Measurements from ENCODE around the gene FAM184A.
A peak's percentile ranks its signal among the peaks of the same experiment; 100 is the strongest.

The FAM184A gene

DNA sequence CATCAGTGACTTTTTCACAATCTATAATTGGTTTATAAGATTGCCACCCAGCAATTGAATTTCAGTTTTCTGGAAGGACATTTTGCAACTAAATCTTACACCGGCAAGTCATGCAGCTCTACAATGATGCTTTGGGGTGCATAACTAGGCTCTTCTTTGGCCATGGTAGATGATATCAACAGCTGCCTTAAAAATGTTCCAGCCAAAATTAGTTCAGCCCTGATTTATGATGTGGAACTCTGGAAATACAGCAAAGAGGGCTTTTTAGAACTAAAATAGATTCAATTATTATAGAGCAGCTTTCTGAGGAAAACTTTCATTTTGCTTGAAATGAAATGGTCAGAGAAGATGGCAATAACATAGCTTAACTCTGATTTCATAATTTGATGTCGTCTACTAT, 125.1 kb downstream of the FAM184A start:
- DNase-seq = no peak

DNA sequence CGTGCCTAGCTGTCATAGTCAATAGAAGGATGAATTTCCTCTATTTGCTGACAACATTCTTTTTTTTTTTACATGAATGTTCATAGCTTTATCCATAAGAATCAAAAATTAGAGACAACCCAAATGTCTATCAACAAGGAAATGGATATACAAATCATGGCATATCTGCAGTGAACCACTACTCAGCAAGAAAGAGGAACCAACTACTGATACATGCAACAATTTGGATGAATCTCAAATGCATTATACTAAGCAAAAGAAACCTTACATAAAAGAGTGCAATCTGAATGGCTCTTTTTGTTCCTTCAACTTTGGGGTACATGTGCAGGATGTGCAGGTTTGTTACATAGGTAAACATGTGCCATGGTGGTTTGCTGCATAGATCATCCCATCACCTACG, 125.8 kb downstream of the FAM184A start:
- DNase-seq = no peak

DNA sequence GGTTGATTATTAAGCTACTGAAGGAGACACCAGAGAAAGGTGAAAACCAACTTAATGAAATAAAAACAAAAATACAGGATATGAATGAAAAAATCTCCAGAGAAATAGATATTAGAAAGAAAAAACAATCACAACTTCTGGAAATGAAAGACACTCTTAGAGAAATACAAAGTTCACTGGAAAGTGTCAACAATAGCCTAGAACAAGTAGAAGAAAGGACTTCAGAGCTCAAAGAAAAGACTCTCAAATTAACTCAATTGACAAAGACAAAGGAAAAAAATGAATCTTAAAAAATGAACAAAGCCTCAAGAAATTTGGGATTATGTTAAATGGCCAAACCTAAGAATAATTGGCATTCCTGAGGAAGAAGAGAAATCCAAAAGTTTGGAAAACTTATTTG, 133.2 kb downstream of the FAM184A start:
- no peak for DNase-seq

DNA sequence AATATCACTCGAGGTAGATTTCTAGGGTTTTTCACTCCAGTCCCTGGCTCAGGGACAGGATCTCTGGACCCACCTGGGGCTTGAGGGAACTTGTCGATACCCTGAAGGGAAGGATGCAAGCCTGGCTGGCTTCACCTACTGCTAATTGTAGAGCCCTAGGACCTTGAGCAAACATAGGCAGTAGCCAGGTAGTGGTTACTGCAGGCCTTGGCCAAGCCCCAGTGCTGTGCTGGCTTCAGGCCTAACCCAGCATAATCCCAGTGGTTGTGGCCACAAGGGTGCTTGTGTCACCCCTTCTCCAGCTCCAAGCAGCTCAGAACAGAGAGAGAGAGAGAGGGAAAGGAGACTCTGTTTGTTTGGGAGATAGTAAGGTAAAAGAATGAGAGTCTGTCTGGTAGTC, 137.7 kb downstream of the FAM184A start:
- no peak for DNase-seq

DNA sequence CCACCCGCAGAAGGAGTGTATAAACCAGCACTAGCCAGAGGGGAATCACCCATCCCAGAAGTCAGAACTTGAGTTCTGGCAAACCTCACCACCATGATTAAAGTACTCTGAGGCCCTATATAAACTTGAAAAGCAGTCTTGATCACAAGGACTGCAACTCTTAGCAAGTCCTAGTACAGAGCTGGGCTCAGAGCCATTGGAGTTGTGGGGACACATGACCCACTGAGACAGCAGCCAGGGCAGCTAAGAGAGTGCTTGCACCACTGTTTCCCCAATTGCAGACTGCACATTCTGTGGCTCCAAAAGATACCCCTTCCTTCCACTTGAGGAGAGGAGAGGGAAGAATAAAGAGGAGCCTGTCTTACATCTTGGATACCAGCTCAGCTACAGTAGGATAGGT, 138.8 kb downstream of the FAM184A start:
- no peak for DNase-seq

DNA sequence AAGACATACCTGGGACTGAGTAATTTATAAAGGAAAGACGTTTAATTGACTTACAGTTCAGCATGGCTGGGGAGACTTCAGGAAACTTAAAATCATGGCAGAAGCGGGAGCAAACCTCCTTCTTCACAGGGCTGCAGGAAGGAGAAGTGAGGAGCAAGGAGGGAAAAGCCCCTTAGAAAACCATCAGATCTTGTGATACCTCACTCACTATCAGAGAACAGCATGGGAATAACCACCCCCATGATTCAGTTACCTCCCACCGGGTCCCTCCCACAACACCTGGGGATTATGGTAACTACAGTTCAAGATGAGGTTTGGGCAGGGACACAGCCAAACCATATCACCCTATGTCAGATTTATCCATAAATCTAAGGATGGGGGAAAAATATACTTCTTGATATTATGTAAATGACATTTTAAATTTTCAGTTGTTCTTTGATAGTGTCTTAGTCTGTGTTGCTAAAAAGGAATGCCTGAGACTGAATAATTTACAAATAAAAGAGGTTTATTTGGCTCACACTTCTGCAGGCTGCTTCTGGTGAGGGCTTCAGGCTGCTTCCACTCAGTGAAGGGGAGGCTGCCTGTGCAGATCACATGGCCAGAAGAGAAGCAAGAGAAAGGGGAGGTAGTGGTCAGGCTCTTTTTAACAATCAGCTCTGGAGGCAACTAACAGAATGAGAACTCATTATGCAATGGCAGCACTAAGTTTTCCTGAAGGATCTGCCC, 142.3 kb downstream of the FAM184A start:
- DNase-seq = no peak

DNA sequence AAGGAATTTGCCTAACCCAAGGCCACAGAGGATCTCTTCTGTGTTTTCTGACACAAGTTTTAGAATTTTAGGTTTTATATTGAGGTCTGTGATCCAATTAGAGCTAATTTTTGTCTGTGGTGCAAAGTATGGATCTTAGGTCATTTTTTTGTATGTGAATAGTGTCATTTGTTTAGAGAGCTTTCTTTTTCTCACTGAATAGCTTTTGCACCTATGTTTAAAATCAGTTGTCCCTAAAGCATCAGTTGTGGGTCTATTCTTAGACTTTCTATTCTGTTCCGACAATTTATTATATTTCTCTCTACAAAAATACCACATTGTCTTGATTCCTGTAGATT, 143.2 kb downstream of the FAM184A start:
- DNase-seq = no peak

DNA sequence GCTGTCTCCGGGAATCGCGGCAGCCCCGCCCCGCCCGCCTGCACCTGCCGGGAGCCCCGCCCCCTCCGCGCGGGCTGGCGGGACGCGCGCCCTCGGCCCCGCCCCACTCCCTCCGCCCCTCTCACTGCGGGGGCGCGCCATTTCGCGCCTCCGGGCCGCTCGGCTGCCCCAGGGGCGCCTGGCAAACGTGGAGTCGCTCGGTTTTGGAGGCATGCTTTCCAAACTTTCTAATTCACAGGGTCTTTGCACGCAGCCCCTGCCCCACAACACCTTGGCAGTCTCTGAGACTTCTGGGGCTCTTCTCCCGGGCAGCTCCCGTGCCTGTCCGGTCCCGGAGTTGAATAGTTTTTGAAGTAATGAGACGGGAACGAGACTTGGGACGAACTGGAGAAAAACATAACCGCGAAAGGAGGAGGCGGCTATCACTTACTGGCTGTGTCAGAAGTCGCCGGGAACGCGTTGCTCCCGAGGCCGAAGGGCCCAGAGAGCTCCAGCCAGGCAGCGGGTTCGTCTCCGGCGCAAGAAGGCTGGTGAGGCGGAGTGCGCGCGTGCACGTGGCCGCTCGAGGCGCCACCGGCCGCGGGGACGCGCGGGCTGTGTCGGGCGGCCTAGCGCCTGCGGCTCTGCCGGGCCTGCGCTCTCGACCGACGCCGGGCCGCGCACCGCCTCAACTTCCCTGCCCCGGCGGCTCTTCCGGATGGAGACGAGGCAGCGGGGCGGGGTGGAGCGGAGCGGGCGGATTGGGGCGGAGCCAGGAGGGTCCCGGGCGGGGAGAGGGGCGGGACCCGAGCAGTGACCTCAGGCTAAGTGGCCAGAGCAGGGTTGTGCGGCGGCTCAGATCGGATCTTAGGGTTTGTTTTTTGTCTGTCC, 143.8 kb downstream of the FAM184A start, which contains the start of gene MCM9:
Gene MCM9 (minus strand): TSS at position 699 of the 870 bp plus-strand sequence. CDS start 3,436 bp downstream, outside the sequence.
- peak; percentile 91 for DNase-seq

DNA sequence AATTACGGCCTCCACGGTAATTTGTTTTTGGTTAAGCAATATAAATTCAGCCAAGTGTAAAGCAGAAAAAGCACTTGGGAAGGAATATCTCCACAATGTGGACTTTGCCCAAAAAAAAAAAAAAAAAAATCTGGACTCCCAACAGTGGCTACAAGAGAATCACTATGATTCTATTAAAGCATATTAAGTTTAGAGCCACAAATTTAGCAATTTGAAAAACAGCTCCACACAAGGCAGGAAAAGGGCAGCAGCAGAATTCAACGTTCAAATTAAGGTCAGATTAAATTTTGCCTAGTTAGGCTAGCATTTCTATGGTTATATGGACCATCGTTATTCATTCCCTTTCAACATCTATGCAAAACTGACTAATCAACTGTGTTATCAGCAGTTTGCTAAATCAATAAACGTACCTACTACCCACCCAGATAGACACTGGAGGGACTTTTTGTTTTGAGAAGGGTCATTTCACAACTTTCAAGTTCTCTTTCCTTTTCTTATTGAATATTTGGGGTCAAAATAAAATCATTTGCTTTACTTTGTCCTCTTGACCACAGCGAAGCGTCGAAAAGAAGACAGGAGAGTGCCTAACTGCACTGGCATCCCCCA, 144.5 kb downstream of the FAM184A start:
- no peak for DNase-seq

DNA sequence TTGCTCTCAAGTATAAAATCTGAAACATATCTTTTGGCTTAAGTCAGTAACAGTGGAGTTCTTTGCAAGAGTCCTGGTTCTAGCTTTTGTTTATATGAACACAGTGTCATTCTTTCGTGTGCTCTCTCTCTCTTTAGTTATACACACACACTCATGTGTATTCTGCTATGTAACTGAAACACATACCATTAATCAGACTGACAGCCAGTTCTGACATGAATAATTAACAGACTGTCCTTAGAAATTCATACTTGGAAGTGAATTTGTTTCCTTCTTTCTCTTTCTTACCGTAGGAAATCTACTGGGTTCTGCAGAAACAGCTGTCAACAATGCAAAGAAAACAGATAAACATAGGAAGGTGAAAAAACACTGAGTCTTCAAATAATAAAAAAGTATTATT, 146.0 kb downstream of the FAM184A start:
- DNase-seq = no peak

DNA sequence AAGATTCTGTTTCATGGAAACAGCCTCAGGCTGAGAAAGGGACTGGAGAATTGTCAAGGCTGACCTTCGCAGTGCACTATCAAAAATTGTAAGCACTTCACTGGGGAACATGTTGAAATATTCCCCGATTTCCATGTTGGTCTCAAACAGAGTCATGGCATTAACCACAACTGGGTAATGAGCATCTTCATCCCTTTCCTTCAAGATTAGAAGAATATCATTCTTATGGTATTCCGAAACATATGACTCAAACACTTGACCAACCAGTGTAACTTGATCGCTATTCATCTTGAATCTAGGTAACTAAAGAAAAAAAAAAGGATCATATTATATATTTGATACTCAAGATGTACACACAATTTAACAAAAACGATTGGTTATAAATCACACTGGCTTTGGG, 147.0 kb downstream of the FAM184A start:
- no peak for DNase-seq

DNA sequence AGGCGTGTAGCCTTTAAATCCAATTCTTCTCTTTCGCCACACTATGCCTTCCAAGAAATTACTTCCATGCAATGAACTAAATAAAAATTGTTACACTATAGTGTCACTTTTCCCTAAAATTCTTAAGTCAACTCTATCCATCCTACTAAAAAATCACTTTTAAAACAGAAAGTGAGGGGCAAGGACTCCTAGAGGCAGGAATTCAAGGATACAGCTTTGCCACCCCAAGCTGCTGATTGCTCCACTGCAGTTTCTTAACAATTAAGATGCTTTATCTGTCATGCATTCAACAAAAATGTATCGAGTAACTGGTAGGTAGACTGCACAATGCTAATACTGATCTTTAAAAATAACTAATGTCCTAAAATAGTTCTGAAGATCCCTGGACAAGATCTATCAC, 147.8 kb downstream of the FAM184A start:
- DNase-seq = no peak

DNA sequence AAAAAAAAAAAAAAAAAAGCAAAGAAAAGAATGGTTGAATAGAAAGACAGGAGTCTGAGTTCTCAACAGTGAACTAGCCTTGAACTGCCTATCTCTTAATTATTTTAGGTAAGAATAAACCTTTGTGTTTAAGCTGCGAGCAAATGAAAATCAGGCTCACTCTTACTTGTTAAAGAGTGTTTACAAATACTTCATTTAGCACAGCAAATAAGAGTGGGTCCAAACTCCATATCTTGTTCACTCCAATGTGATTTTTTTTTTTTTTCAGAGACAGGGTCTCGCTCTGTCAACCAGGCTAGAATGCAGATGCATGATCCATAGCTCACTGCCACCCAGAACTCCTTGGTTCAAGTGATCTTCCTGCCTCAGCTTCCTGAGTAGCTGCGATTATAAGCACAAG, 155.4 kb downstream of the FAM184A start:
- DNase-seq = no peak

DNA sequence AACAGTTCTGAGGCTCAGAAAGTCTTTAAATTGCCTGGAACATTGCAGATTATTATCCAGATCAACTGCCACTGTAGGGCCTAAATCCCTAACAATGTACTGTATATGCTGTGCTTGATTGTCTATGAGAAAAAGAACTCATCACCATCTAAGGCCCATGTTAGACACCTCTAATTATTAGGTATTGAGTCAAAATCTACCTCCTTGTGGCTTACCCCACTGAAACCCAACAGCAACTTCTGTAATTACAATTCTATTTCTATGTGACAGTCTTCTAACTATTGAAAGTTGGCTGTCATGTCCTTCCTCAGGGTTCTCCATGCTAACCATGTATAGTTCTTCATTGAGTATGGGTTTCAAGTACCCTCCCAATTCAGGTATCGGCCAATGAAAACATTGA, 157.4 kb downstream of the FAM184A start:
- no peak for DNase-seq

DNA sequence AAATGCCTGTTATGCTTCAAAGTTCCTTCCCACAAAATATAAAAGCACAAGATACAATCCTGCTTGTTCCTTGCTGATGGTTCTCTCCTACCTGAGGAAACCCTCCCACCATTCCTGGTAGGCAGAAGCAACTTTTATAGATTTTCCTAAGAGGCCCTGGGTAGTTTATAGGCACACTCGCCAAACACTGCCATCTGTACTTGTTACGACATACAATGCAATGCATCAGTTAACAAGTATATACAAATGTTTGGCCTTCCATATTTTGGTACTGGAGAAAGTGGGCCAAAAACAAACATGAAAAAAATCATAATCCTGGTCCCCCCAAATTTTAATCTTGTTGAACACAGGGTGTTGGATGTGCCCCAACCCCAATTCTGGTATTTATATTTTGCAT, 160.1 kb downstream of the FAM184A start:
- DNase-seq = no peak

DNA sequence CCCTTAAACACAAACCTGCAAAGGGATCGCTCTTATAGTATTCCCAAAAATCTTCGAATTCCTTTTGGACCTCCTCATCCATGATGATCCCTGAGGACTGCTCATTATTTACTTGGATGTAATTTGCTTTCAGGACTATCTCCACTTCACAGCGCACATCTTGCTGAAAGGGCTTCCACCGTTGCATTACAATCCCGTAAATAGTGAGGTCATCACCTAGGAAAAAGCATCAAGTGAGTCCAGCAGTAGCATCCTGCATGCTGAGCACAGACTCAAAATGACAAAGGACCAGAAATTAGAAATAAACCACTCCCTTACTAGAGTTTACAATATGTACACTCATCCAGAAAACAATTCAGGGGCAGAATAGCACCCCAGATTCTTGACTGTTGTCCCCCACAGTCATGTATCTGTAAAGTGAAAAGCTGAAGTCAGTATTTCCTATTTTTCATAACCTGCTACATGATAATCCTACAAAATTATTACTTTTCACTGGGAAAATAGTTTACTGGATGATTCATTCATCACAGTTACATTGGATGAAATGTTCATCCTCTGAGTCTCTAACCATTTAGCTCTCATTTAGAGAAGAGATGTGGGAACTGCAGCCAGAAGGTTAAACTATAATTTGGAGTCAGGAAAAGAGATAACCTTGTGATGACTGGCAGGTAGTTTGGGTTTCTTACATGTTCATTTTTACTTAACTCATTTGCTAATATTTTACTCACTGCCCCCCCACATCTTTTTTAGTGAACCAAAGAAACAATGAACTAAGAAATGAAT, 160.7 kb downstream of the FAM184A start:
- no peak for DNase-seq

DNA sequence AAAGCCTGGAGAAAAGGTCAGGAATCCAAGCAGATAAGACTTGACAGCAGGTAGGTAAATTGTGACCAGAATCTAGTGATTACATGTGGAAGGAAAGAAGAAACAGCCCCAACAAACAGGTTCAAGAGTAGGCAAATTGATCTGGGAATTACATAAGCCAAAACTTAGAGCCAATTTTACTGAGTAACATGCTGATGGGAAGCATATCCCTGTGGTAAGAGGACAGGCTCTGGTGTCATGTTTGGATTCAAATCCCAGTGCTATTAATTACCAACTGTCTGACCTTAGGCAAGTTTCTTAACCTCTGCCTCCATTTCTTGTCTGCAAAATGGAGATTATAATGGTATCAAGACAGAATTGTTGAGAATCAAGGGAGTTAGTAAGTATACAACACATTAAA, 163.9 kb downstream of the FAM184A start:
- DNase-seq = no peak

DNA sequence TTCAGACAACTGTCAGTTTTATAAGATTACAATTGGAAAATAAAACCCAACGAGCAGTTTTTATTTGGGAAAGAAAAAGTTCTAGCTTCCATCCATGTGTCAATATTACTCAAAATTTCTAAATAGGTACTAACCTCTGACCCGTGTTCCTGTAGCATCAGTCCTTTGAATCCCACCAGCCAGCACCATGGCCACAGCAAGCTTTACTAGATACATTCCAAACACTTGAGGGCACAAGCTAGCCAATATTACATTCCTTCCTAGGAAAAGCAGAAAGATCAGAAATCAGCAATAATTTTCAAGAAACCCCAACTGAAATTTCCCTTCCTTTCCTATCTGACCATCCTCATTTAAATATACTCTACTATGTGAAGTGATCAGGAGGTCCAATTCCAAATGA, 165.3 kb downstream of the FAM184A start:
- no peak for DNase-seq

DNA sequence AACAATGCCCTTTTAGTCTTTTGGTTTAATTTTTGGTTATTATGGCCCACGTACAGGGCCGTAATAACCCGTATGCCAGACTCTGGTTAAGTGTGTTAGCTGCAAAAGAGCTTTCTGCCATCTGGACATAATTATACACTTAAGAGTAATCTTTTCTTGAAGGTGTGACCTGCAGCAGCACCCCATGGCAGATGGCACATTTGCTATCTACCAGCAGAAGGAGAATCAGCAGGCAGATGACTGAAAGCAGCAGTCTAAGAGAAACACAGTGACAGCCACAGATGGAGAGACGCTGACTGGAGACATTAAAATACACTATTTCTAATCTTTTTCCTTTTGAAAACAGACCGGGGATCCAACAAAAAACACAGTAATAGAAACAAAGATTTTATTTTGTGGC, 165.8 kb downstream of the FAM184A start:
- DNase-seq = no peak
